ENCODE data around the gene RPL11.

The RPL11 gene

GRCh38 chr1:23657659-23658275 is 33.8 kb upstream of the RPL11 start:
- Histone ChIP-seq H4K8ac (ENCODE audit: low read depth, low read length) (no peak overlapping the region), H3K36me3 (ENCODE audit: control insufficient read depth, insufficient read depth, low read length) (no peaks in the 10 kb centered on the region), H3K27ac (ENCODE audit: low read depth, low read length) (no peak overlapping the region), H3K4ac (ENCODE audit: low read depth, low read length) (no peak overlapping the region), H3K56ac (ENCODE audit: low read length) (peak overlapping the region; percentile 66), H2BK15ac (replicated peaks; ENCODE audit: low read depth) (no peak overlapping the region), H3K79me1 (ENCODE audit: low read length) (no peaks in the 10 kb centered on the region), H3K23ac (ENCODE audit: low read length) (no peak overlapping the region), H3K27me3 (ENCODE audit: insufficient read depth, low read length, poor library complexity) (no peaks in the 10 kb centered on the region), H3K4me2 (ENCODE audit: low read length) (no peak overlapping the region), H3K18ac (ENCODE audit: low read length) (no peak overlapping the region), H2BK120ac (ENCODE audit: low read depth, low read length) (no peak overlapping the region), H2BK5ac (ENCODE audit: low read length) (no peak overlapping the region), H3K4me3 (ENCODE audit: low read length) (no peak overlapping the region), H4K5ac (ENCODE audit: low read length) (no peak overlapping the region), H3K9ac (ENCODE audit: low read length) (no peak overlapping the region), H3K79me2 (ENCODE audit: control insufficient read depth, insufficient read depth, low read length) (no peaks in the 10 kb centered on the region), H3K4me1 (ENCODE audit: control insufficient read depth, low read depth, low read length) (no peaks in the 10 kb centered on the region), H2AK5ac (ENCODE audit: low read length) (no peak overlapping the region)
- DNase-seq = peak; percentile 83
- WGBS (ENCODE audit: extremely low coverage, insufficient coverage, low lambda C conversion rate) = no CpG with 5 or more reads among the region's 7 CpGs

GRCh38 chr1:23660671-23661070 is 30.9 kb upstream of the RPL11 start:
- Histone ChIP-seq H2BK15ac (replicated peaks; ENCODE audit: low read depth) (no peak overlapping the region), H3K4ac (ENCODE audit: low read depth, low read length) (no peak overlapping the region), H3K79me2 (ENCODE audit: control insufficient read depth, insufficient read depth, low read length) (no peaks in the 10 kb centered on the region), H3K79me1 (ENCODE audit: low read length) (no peaks in the 10 kb centered on the region), H3K4me2 (ENCODE audit: low read length) (no peak overlapping the region), H3K4me3 (ENCODE audit: low read length) (no peak overlapping the region), H3K9ac (ENCODE audit: low read length) (no peak overlapping the region), H3K56ac (ENCODE audit: low read length) (no peak overlapping the region), H2BK120ac (ENCODE audit: low read depth, low read length) (no peak overlapping the region), H3K23ac (ENCODE audit: low read length) (no peak overlapping the region), H2AK5ac (ENCODE audit: low read length) (no peak overlapping the region), H3K4me1 (ENCODE audit: control insufficient read depth, low read depth, low read length) (no peaks in the 10 kb centered on the region), H3K27me3 (ENCODE audit: insufficient read depth, low read length, poor library complexity) (no peaks in the 10 kb centered on the region), H2BK5ac (ENCODE audit: low read length) (no peak overlapping the region), H3K36me3 (ENCODE audit: control insufficient read depth, insufficient read depth, low read length) (no peaks in the 10 kb centered on the region), H3K27ac (ENCODE audit: low read depth, low read length) (no peak overlapping the region), H4K5ac (ENCODE audit: low read length) (no peak overlapping the region), H3K18ac (ENCODE audit: low read length) (no peak overlapping the region), H4K8ac (ENCODE audit: low read depth, low read length) (no peak overlapping the region)
- DNase-seq = no peak
- no CpG with 5 or more reads among the region's 9 CpGs for WGBS (ENCODE audit: extremely low coverage, insufficient coverage, low lambda C conversion rate)

- Histone ChIP-seq H2BK15ac (replicated peaks; ENCODE audit: low read depth) (no peak overlapping the region), H3K18ac (ENCODE audit: low read length) (no peak overlapping the region), H3K4me1 (ENCODE audit: control insufficient read depth, low read depth, low read length) (no peaks in the 10 kb centered on the region), H2BK5ac (ENCODE audit: low read length) (no peak overlapping the region), H3K4ac (ENCODE audit: low read depth, low read length) (no peak overlapping the region), H4K5ac (ENCODE audit: low read length) (no peak overlapping the region), H3K56ac (ENCODE audit: low read length) (no peak overlapping the region), H3K79me1 (ENCODE audit: low read length) (no peaks in the 10 kb centered on the region), H2AK5ac (ENCODE audit: low read length) (no peak overlapping the region), H3K36me3 (ENCODE audit: control insufficient read depth, insufficient read depth, low read length) (no peaks in the 10 kb centered on the region), H4K8ac (ENCODE audit: low read depth, low read length) (no peak overlapping the region), H3K9ac (ENCODE audit: low read length) (no peak overlapping the region), H3K27ac (ENCODE audit: low read depth, low read length) (no peak overlapping the region), H3K4me2 (ENCODE audit: low read length) (no peak overlapping the region), H2BK120ac (ENCODE audit: low read depth, low read length) (no peak overlapping the region), H3K27me3 (ENCODE audit: insufficient read depth, low read length, poor library complexity) (no peaks in the 10 kb centered on the region), H3K79me2 (ENCODE audit: control insufficient read depth, insufficient read depth, low read length) (no peaks in the 10 kb centered on the region), H3K23ac (ENCODE audit: low read length) (no peak overlapping the region), H3K4me3 (ENCODE audit: low read length) (no peak overlapping the region)
- no peak for DNase-seq
- no CpG with 5 or more reads among the region's 4 CpGs for WGBS (ENCODE audit: extremely low coverage, insufficient coverage, low lambda C conversion rate)
Measured at GRCh38 chr1:23661887-23662286, 29.7 kb upstream of the RPL11 start.

- H3K36me3 ChIP-seq (ENCODE audit: control insufficient read depth, insufficient read depth, low read length) = no peaks in the 10 kb centered on the region
- H2AK5ac ChIP-seq (ENCODE audit: low read length) = peak overlapping the region; percentile 67
- H3K18ac ChIP-seq (ENCODE audit: low read length) = no peak overlapping the region
- no peak overlapping the region for H2BK15ac ChIP-seq (replicated peaks; ENCODE audit: low read depth)
- no peak overlapping the region for H4K8ac ChIP-seq (ENCODE audit: low read depth, low read length)
- no peak overlapping the region for H3K27ac ChIP-seq (ENCODE audit: low read depth, low read length)
- H3K27me3 ChIP-seq (ENCODE audit: insufficient read depth, low read length, poor library complexity) = no peaks in the 10 kb centered on the region
- peak overlapping the region; percentile 53 for H3K56ac ChIP-seq (ENCODE audit: low read length)
- no peak overlapping the region for H3K4me2 ChIP-seq (ENCODE audit: low read length)
- H3K9ac ChIP-seq (ENCODE audit: low read length) = no peak overlapping the region
- H3K4me3 ChIP-seq (ENCODE audit: low read length) = no peak overlapping the region
- H3K79me1 ChIP-seq (ENCODE audit: low read length) = no peaks in the 10 kb centered on the region
- H3K4ac ChIP-seq (ENCODE audit: low read depth, low read length) = no peak overlapping the region
- no peak overlapping the region for H3K23ac ChIP-seq (ENCODE audit: low read length)
- no CpG with 5 or more reads among the region's 11 CpGs for WGBS (ENCODE audit: extremely low coverage, insufficient coverage, low lambda C conversion rate)
- H4K5ac ChIP-seq (ENCODE audit: low read length) = no peak overlapping the region
- no peaks in the 10 kb centered on the region for H3K4me1 ChIP-seq (ENCODE audit: control insufficient read depth, low read depth, low read length)
- H2BK5ac ChIP-seq (ENCODE audit: low read length) = no peak overlapping the region
- no peaks in the 10 kb centered on the region for H3K79me2 ChIP-seq (ENCODE audit: control insufficient read depth, insufficient read depth, low read length)
- DNase-seq = peak; percentile 66
- H2BK120ac ChIP-seq (ENCODE audit: low read depth, low read length) = no peak overlapping the region
Measured at GRCh38 chr1:23664837-23665795, 26.5 kb upstream of the RPL11 start.

- no peak overlapping the region for H2AK5ac ChIP-seq (ENCODE audit: low read length)
- no peak overlapping the region for H3K4me2 ChIP-seq (ENCODE audit: low read length)
- WGBS (ENCODE audit: extremely low coverage, insufficient coverage, low lambda C conversion rate) = no CpG with 5 or more reads among the region's 4 CpGs
- no peak overlapping the region for H4K5ac ChIP-seq (ENCODE audit: low read length)
- no peak overlapping the region for H4K8ac ChIP-seq (ENCODE audit: low read depth, low read length)
- H3K56ac ChIP-seq (ENCODE audit: low read length) = no peak overlapping the region
- H2BK15ac ChIP-seq (replicated peaks; ENCODE audit: low read depth) = no peak overlapping the region
- no peak for DNase-seq
- H3K4me3 ChIP-seq (ENCODE audit: low read length) = no peak overlapping the region
- no peak overlapping the region for H3K9ac ChIP-seq (ENCODE audit: low read length)
- H2BK5ac ChIP-seq (ENCODE audit: low read length) = no peak overlapping the region
- no peak overlapping the region for H2BK120ac ChIP-seq (ENCODE audit: low read depth, low read length)
- H3K79me2 ChIP-seq (ENCODE audit: control insufficient read depth, insufficient read depth, low read length) = no peaks in the 10 kb centered on the region
- no peak overlapping the region for H3K4ac ChIP-seq (ENCODE audit: low read depth, low read length)
- no peaks in the 10 kb centered on the region for H3K4me1 ChIP-seq (ENCODE audit: control insufficient read depth, low read depth, low read length)
- H3K79me1 ChIP-seq (ENCODE audit: low read length) = no peaks in the 10 kb centered on the region
- no peak overlapping the region for H3K23ac ChIP-seq (ENCODE audit: low read length)
- H3K27ac ChIP-seq (ENCODE audit: low read depth, low read length) = no peak overlapping the region
- no peaks in the 10 kb centered on the region for H3K36me3 ChIP-seq (ENCODE audit: control insufficient read depth, insufficient read depth, low read length)
- H3K27me3 ChIP-seq (ENCODE audit: insufficient read depth, low read length, poor library complexity) = no peaks in the 10 kb centered on the region
- no peak overlapping the region for H3K18ac ChIP-seq (ENCODE audit: low read length)
Measured at GRCh38 chr1:23667411-23667810, 24.2 kb upstream of the RPL11 start.
